ENCODE data around the gene SPTBN2.
"Not testable (repeated sequence)": the region's sequence is repeated elsewhere in the genome, so short reads cannot be mapped to it uniquely, and the experiment has no call there.

Gene SPTBN2

GRCh38 chr11:66729447-66729846 lies 431 bp upstream of the SPTBN2 start:
- peaks cover 38% of the 10 kb centered on the region for H3K27me3 Mint-ChIP-seq (ENCODE audit: low read depth, poor library complexity)
- TF ChIP-seq CTCF (IDR thresholded peaks at IDR 0.05), result no peak
- no peak for DNase-seq
- peaks cover 5% of the 10 kb centered on the region for H3K36me3 Mint-ChIP-seq (ENCODE audit: low read depth)
- peak overlapping the region; percentile 93 for H3K4me3 Mint-ChIP-seq
- H3K4me1 Mint-ChIP-seq, result peaks cover 37% of the 10 kb centered on the region
- H3K27ac Mint-ChIP-seq, result no peak overlapping the region
- H3K9me3 Mint-ChIP-seq, result no peaks in the 10 kb centered on the region

- peak overlapping the region; percentile 68 for H3K27ac Mint-ChIP-seq
- no peak for TF ChIP-seq CTCF (IDR thresholded peaks at IDR 0.05)
- peaks cover 5% of the 10 kb centered on the region for H3K36me3 Mint-ChIP-seq (ENCODE audit: low read depth)
- H3K4me3 Mint-ChIP-seq, result peak overlapping the region; percentile 93
- peaks cover 46% of the 10 kb centered on the region for H3K4me1 Mint-ChIP-seq
- DNase-seq, result peak; percentile 61
- peaks cover 26% of the 10 kb centered on the region for H3K27me3 Mint-ChIP-seq (ENCODE audit: low read depth, poor library complexity)
- no peaks in the 10 kb centered on the region for H3K9me3 Mint-ChIP-seq
Measured at GRCh38 chr11:66728038-66728692, 851 bp downstream of the SPTBN2 start.

GRCh38 chr11:66727282-66728037 lies 1.6 kb downstream of the SPTBN2 start:
- H3K9me3 Mint-ChIP-seq, result no peaks in the 10 kb centered on the region
- H3K4me1 Mint-ChIP-seq, result peaks cover 51% of the 10 kb centered on the region
- peaks cover 5% of the 10 kb centered on the region for H3K36me3 Mint-ChIP-seq (ENCODE audit: low read depth)
- peaks cover 19% of the 10 kb centered on the region for H3K27me3 Mint-ChIP-seq (ENCODE audit: low read depth, poor library complexity)
- peak; percentile 64 for DNase-seq
- H3K27ac Mint-ChIP-seq, result no peak overlapping the region
- H3K4me3 Mint-ChIP-seq, result peak overlapping the region; percentile 80
- no peak for TF ChIP-seq CTCF (IDR thresholded peaks at IDR 0.05)

- peak; percentile 45 for DNase-seq
- Mint-ChIP-seq H3K9me3 (no peaks in the 10 kb centered on the region), H3K36me3 (ENCODE audit: low read depth) (peaks cover 5% of the 10 kb centered on the region), H3K4me3 (peak overlapping the region; percentile 80), H3K4me1 (peaks cover 67% of the 10 kb centered on the region), H3K27ac (no peak overlapping the region), H3K27me3 (ENCODE audit: low read depth, poor library complexity) (peaks cover 6% of the 10 kb centered on the region)
- no peak for TF ChIP-seq CTCF (IDR thresholded peaks at IDR 0.05)
Measured at GRCh38 chr11:66725647-66726046, 3.4 kb downstream of the SPTBN2 start.

- TF ChIP-seq CTCF (IDR thresholded peaks at IDR 0.05), result no peak
- H3K27me3 Mint-ChIP-seq (ENCODE audit: low read depth, poor library complexity), result peaks cover 3% of the 10 kb centered on the region
- no peaks in the 10 kb centered on the region for H3K9me3 Mint-ChIP-seq
- peaks cover 72% of the 10 kb centered on the region for H3K4me1 Mint-ChIP-seq
- no peak for DNase-seq
- peak overlapping the region; percentile 80 for H3K4me3 Mint-ChIP-seq
- H3K27ac Mint-ChIP-seq, result no peak overlapping the region
- peaks cover 5% of the 10 kb centered on the region for H3K36me3 Mint-ChIP-seq (ENCODE audit: low read depth)
Measured at GRCh38 chr11:66725114-66725513, 3.9 kb downstream of the SPTBN2 start.

GRCh38 chr11:66724167-66724566 lies 4.8 kb downstream of the SPTBN2 start:
- H3K9me3 Mint-ChIP-seq, result not testable (repeated sequence)
- peaks cover 80% of the 10 kb centered on the region for H3K4me1 Mint-ChIP-seq

More at GRCh38 chr11:66724167-66724566, 4.8 kb downstream of the SPTBN2 start:
- not testable (repeated sequence) for DNase-seq; H3K36me3 Mint-ChIP-seq (ENCODE audit: low read depth); H3K27me3 Mint-ChIP-seq (ENCODE audit: low read depth, poor library complexity); H3K27ac Mint-ChIP-seq; H3K4me3 Mint-ChIP-seq
